ENCODE data around the gene CEACAM7. TPM values are rescaled to one million over a fixed set of nuclear protein-coding genes. Genes with fewer than 3 reads are reported as not detected.

CEACAM7 gene
- total RNA-seq, 1 experiment from 2014 or later: 0.15 TPM

DNA sequence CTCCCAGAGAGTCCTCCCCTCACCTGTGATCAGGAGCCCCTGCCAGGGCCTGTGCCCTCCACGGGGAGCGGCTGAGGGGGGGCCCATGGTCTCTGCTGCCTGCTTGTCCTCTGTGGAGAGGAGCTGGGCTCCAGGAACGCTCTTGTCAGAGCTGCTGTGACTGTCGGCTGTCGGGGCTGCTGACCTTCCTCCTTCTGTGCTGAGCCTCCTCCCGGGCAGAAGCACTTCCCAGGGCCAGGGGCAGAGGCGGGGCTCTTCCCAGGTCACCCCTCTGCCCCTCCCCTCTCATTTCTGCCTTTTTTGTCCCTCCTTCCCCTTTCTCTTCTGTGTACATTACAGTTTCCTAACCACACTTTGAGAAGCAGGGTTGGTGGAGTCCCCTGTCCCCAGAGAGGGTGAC is 61.2 kb downstream of the CEACAM7 start, which contains the start of gene CEACAM4:
Gene CEACAM4 (minus strand): TSS at position 198 of the 400 bp plus-strand sequence. CDS start 111 bp downstream, at position 87.
- no peak within 1 kb of the TSS for H3K4me3 Mint-ChIP-seq
- H3K27me3 Mint-ChIP-seq (ENCODE audit: low read depth): peaks cover 11% of the 10 kb centered on the region
- no peak for DNase-seq (ENCODE audit: low spot score)
- 0 out of 2 replicates have a peak, but pooled peaks cover 3% of the 10 kb centered on the region for H3K36me3 Mint-ChIP-seq
- H3K9me3 Mint-ChIP-seq: peaks cover 18% of the 10 kb centered on the region
- H3K4me1 Mint-ChIP-seq: no peaks in the 10 kb centered on the region
- TF ChIP-seq, protein P1, sequence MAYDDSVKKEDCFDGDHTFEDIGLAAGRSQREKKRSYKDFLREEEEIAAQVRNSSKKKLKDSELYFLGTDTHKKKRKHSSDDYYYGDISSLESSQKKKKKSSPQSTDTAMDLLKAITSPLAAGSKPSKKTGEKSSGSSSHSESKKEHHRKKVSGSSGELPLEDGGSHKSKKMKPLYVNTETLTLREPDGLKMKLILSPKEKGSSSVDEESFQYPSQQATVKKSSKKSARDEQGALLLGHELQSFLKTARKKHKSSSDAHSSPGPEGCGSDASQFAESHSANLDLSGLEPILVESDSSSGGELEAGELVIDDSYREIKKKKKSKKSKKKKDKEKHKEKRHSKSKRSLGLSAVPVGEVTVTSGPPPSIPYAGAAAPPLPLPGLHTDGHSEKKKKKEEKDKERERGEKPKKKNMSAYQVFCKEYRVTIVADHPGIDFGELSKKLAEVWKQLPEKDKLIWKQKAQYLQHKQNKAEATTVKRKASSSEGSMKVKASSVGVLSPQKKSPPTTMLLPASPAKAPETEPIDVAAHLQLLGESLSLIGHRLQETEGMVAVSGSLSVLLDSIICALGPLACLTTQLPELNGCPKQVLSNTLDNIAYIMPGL (CRISPR knock-in tag; IDR thresholded peaks at IDR 0.05): no peak
- TF ChIP-seq, protein P2, sequence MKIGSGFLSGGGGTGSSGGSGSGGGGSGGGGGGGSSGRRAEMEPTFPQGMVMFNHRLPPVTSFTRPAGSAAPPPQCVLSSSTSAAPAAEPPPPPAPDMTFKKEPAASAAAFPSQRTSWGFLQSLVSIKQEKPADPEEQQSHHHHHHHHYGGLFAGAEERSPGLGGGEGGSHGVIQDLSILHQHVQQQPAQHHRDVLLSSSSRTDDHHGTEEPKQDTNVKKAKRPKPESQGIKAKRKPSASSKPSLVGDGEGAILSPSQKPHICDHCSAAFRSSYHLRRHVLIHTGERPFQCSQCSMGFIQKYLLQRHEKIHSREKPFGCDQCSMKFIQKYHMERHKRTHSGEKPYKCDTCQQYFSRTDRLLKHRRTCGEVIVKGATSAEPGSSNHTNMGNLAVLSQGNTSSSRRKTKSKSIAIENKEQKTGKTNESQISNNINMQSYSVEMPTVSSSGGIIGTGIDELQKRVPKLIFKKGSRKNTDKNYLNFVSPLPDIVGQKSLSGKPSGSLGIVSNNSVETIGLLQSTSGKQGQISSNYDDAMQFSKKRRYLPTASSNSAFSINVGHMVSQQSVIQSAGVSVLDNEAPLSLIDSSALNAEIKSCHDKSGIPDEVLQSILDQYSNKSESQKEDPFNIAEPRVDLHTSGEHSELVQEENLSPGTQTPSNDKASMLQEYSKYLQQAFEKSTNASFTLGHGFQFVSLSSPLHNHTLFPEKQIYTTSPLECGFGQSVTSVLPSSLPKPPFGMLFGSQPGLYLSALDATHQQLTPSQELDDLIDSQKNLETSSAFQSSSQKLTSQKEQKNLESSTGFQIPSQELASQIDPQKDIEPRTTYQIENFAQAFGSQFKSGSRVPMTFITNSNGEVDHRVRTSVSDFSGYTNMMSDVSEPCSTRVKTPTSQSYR (CRISPR knock-in tag; IDR thresholded peaks at IDR 0.05): no peak
- TF ChIP-seq, protein P3, sequence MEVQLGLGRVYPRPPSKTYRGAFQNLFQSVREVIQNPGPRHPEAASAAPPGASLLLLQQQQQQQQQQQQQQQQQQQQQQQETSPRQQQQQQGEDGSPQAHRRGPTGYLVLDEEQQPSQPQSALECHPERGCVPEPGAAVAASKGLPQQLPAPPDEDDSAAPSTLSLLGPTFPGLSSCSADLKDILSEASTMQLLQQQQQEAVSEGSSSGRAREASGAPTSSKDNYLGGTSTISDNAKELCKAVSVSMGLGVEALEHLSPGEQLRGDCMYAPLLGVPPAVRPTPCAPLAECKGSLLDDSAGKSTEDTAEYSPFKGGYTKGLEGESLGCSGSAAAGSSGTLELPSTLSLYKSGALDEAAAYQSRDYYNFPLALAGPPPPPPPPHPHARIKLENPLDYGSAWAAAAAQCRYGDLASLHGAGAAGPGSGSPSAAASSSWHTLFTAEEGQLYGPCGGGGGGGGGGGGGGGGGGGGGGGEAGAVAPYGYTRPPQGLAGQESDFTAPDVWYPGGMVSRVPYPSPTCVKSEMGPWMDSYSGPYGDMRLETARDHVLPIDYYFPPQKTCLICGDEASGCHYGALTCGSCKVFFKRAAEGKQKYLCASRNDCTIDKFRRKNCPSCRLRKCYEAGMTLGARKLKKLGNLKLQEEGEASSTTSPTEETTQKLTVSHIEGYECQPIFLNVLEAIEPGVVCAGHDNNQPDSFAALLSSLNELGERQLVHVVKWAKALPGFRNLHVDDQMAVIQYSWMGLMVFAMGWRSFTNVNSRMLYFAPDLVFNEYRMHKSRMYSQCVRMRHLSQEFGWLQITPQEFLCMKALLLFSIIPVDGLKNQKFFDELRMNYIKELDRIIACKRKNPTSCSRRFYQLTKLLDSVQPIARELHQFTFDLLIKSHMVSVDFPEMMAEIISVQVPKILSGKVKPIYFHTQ (CRISPR knock-in tag; IDR thresholded peaks at IDR 0.05): no peak
- TF ChIP-seq, protein P4, sequence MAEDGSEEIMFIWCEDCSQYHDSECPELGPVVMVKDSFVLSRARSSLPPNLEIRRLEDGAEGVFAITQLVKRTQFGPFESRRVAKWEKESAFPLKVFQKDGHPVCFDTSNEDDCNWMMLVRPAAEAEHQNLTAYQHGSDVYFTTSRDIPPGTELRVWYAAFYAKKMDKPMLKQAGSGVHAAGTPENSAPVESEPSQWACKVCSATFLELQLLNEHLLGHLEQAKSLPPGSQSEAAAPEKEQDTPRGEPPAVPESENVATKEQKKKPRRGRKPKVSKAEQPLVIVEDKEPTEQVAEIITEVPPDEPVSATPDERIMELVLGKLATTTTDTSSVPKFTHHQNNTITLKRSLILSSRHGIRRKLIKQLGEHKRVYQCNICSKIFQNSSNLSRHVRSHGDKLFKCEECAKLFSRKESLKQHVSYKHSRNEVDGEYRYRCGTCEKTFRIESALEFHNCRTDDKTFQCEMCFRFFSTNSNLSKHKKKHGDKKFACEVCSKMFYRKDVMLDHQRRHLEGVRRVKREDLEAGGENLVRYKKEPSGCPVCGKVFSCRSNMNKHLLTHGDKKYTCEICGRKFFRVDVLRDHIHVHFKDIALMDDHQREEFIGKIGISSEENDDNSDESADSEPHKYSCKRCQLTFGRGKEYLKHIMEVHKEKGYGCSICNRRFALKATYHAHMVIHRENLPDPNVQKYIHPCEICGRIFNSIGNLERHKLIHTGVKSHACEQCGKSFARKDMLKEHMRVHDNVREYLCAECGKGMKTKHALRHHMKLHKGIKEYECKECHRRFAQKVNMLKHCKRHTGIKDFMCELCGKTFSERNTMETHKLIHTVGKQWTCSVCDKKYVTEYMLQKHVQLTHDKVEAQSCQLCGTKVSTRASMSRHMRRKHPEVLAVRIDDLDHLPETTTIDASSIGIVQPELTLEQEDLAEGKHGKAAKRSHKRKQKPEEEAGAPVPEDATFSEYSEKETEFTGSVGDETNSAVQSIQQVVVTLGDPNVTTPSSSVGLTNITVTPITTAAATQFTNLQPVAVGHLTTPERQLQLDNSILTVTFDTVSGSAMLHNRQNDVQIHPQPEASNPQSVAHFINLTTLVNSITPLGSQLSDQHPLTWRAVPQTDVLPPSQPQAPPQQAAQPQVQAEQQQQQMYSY (CRISPR knock-in tag; IDR thresholded peaks at IDR 0.05): no peak
- TF ChIP-seq, protein P5, sequence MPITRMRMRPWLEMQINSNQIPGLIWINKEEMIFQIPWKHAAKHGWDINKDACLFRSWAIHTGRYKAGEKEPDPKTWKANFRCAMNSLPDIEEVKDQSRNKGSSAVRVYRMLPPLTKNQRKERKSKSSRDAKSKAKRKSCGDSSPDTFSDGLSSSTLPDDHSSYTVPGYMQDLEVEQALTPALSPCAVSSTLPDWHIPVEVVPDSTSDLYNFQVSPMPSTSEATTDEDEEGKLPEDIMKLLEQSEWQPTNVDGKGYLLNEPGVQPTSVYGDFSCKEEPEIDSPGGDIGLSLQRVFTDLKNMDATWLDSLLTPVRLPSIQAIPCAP (CRISPR knock-in tag; IDR thresholded peaks at IDR 0.05): no peak
- TF ChIP-seq, protein P6, sequence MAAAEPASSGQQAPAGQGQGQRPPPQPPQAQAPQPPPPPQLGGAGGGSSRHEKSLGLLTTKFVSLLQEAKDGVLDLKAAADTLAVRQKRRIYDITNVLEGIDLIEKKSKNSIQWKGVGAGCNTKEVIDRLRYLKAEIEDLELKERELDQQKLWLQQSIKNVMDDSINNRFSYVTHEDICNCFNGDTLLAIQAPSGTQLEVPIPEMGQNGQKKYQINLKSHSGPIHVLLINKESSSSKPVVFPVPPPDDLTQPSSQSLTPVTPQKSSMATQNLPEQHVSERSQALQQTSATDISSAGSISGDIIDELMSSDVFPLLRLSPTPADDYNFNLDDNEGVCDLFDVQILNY (CRISPR knock-in tag; IDR thresholded peaks at IDR 0.05): no peak
- no peak for TF ChIP-seq JUN (CRISPR knock-in tag; IDR thresholded peaks at IDR 0.05)
- H3K27ac Mint-ChIP-seq: no peak within 1 kb of the TSS
- ChIA-PET POLR2A (no interaction called here), CTCF (no interaction called here)
- ATAC-seq: no peak

DNA sequence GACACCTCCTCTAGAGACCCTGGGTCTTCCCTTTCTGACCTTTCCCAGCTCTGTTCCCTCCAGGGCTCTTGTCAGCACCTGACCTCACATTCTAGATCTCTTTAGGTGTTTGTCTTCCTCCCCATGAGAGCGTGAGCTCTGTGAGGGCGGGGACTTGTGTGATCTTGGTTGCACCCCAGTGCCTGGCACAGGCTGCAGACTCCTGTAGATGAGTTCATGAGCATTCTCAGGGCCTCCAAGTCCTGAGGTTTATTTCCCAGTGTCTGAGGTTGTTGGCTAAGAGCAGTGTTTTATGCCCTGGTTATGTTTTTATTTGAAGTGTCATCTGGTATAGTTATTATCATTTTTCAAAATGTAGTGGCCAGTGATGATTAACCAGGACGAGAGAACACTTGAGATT is 61.8 kb downstream of the CEACAM7 start:
- Mint-ChIP-seq H3K27me3 (ENCODE audit: low read depth) (peaks cover 11% of the 10 kb centered on the region), H3K4me3 (no peak overlapping the region), H3K36me3 (0 out of 2 replicates have a peak, but pooled peaks cover 3% of the 10 kb centered on the region), H3K4me1 (no peaks in the 10 kb centered on the region), H3K9me3 (peaks cover 14% of the 10 kb centered on the region), H3K27ac (no peak overlapping the region)
- ChIA-PET POLR2A (no interaction called here), CTCF (interaction anchor here (1.0 kb wide), 1 partner anchor 16 kb away, joined by 3 read pairs; no protein-coding TSS in a partner anchor)
- ATAC-seq: no peak
- no peak for DNase-seq (ENCODE audit: low spot score)
- TF ChIP-seq, protein P7, sequence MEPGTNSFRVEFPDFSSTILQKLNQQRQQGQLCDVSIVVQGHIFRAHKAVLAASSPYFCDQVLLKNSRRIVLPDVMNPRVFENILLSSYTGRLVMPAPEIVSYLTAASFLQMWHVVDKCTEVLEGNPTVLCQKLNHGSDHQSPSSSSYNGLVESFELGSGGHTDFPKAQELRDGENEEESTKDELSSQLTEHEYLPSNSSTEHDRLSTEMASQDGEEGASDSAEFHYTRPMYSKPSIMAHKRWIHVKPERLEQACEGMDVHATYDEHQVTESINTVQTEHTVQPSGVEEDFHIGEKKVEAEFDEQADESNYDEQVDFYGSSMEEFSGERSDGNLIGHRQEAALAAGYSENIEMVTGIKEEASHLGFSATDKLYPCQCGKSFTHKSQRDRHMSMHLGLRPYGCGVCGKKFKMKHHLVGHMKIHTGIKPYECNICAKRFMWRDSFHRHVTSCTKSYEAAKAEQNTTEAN (CRISPR knock-in tag; IDR thresholded peaks at IDR 0.05): no peak
- TF ChIP-seq, protein P8, sequence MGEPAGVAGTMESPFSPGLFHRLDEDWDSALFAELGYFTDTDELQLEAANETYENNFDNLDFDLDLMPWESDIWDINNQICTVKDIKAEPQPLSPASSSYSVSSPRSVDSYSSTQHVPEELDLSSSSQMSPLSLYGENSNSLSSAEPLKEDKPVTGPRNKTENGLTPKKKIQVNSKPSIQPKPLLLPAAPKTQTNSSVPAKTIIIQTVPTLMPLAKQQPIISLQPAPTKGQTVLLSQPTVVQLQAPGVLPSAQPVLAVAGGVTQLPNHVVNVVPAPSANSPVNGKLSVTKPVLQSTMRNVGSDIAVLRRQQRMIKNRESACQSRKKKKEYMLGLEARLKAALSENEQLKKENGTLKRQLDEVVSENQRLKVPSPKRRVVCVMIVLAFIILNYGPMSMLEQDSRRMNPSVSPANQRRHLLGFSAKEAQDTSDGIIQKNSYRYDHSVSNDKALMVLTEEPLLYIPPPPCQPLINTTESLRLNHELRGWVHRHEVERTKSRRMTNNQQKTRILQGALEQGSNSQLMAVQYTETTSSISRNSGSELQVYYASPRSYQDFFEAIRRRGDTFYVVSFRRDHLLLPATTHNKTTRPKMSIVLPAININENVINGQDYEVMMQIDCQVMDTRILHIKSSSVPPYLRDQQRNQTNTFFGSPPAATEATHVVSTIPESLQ (CRISPR knock-in tag; IDR thresholded peaks at IDR 0.05): no peak
- TF ChIP-seq TCF7 (CRISPR knock-in tag; IDR thresholded peaks at IDR 0.05; ENCODE audit: low read depth): no peak
- TF ChIP-seq, protein P4 (CRISPR knock-in tag; IDR thresholded peaks at IDR 0.05): no peak
- TF ChIP-seq SOX15 (CRISPR knock-in tag; IDR thresholded peaks at IDR 0.05): no peak
- no peak for TF ChIP-seq GRHL2 (CRISPR knock-in tag; IDR thresholded peaks at IDR 0.05; ENCODE audit: insufficient replicate concordance, severe bottlenecking)
